Neural progenitor cell (in vitro differentiated cells): ENCODE results near the gene RNF125. TPM values are rescaled to one million over a fixed set of nuclear protein-coding genes. Genes with fewer than 3 reads are reported as not detected.

ENCODE experiments used
- DNase-seq: peaks from one replicate; pipeline ENCODE4 v3.0.0-alpha.2; 2016; ENCODE audit warnings: low spot score
- H2AFZ ChIP-seq: fragments of 200-600 bp; sonication (generic); replicated peaks from 2 replicates; pipeline ENCODE4 v1.6.1; 2016; ENCODE audit warnings: antibody characterized with exemption
- H3F3A ChIP-seq: fragments of 200-600 bp; sonication (generic); 2 replicates; pipeline ENCODE4 v1.6.1; 2016; ENCODE audit warnings: antibody characterized with exemption, low read depth
- H3K27ac ChIP-seq: fragments of 200-600 bp; sonication (generic); 2 replicates; pipeline ENCODE4 v1.5.1; 2016; ENCODE audit warnings: mild to moderate bottlenecking
- H3K27me3 ChIP-seq: fragments of 200-600 bp; sonication (generic); 2 replicates; pipeline ENCODE4 v1.6.1; 2016; ENCODE audit warnings: mild to moderate bottlenecking, moderate library complexity
- H3K36me3 ChIP-seq: fragments of 200-600 bp; sonication (generic); 2 replicates; pipeline ENCODE4 v1.5.1; 2016
- H3K4me1 ChIP-seq: fragments of 200-600 bp; sonication (generic); 2 replicates; pipeline ENCODE4 v1.6.1; 2016; ENCODE audit warnings: mixed run types
- H3K4me2 ChIP-seq: fragments of 200-600 bp; sonication (generic); 2 replicates; pipeline ENCODE4 v1.6.1; 2016
- H3K4me3 ChIP-seq: fragments of 200-600 bp; sonication (generic); 2 replicates; pipeline ENCODE4 v1.5.1; 2016
- H3K79me2 ChIP-seq: fragments of 200-600 bp; sonication (generic); 2 replicates; pipeline ENCODE4 v1.6.1; 2016; ENCODE audit warnings: low read depth
- H3K9ac ChIP-seq: fragments of 200-600 bp; sonication (generic); 2 replicates; pipeline ENCODE4 v1.6.1; 2016
- H3K9me3 ChIP-seq: fragments of 200-600 bp; sonication (generic); 2 replicates; pipeline ENCODE4 v1.5.1; 2016; ENCODE audit warnings: low read depth
- H4K20me1 ChIP-seq: fragments of 200-600 bp; sonication (generic); 2 replicates; pipeline ENCODE4 v1.6.1; 2016; ENCODE audit warnings: low read depth
- H3K27ac Mint-ChIP-seq: 3 replicates; pipeline ENCODE4 v1.8.0; 2021; ENCODE audit warnings: mixed read lengths
- H3K27me3 Mint-ChIP-seq: 2 replicates; pipeline ENCODE4 v1.8.0; 2022; ENCODE audit warnings: low read depth, mild to moderate bottlenecking, inconsistent platforms, moderate library complexity, mixed read lengths; ENCODE audit not compliant: insufficient read depth
- H3K36me3 Mint-ChIP-seq: 3 replicates; pipeline ENCODE4 v1.8.0; 2021; ENCODE audit warnings: mixed read lengths
- H3K4me1 Mint-ChIP-seq: 3 replicates; pipeline ENCODE4 v1.8.0; 2021; ENCODE audit warnings: mixed read lengths
- H3K4me3 Mint-ChIP-seq: 3 replicates; pipeline ENCODE4 v1.8.0; 2021; ENCODE audit warnings: mild to moderate bottlenecking, moderate library complexity, mixed read lengths
- H3K9me3 Mint-ChIP-seq: 3 replicates; pipeline ENCODE4 v1.8.0; 2020; ENCODE audit warnings: mixed read lengths
- EZH2 ChIP-seq: fragments of 200-600 bp; sonication (generic); IDR thresholded peaks from 2 replicates; pipeline ENCODE4 v1.6.1; 2017; ENCODE audit warnings: antibody characterized with exemption, mild to moderate bottlenecking, moderate library complexity
- EZH2phosphoT487 ChIP-seq: fragments of 200-600 bp; sonication (generic); IDR thresholded peaks from 2 replicates; pipeline ENCODE4 v1.6.1; 2017; ENCODE audit warnings: antibody characterized with exemption
- total RNA-seq: library from RNA; depleted of rRNA; stranded (reverse); fragments of >200 nt; gene quantifications from 2 replicates; pipeline ENCODE4 v1.2.3, GENCODE V29; 2015; ENCODE audit warnings: low replicate concordance
- TF ChIP-seq, protein P1 (sequence below): fragments of 200-600 bp; sonication (generic); IDR thresholded peaks from 2 replicates; pipeline ENCODE4 v1.5.1; 2017; ENCODE audit warnings: antibody characterized with exemption, mild to moderate bottlenecking

The RNF125 gene
- total RNA-seq, 1 donor from 2014 or later: 10.2 TPM

DNA sequence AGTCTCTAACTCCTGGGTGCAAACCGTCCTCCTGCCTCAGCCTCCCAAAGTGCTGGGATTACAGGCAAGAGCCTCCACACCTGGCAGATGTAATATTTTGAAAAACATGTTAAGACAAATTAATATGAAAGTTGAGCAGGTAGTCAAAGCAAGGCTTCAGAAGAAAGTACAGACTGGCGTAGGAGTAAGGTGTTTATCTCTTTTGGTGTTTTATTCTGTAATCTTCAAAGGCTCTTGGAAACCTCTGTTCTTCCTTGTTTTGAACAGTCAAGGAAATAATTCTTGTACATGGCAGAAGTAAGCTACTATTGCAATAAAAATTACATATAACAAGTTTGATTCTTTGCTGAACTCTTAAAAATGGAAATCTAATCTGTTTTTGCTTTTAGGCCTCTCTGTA lies 78.3 kb downstream of the RNF125 start:
- Mint-ChIP-seq H3K4me3 (no peak overlapping the region), H3K36me3 (peaks cover 39% of the 10 kb centered on the region), H3K4me1 (peaks cover 22% of the 10 kb centered on the region), H3K9me3 (peaks cover 3% of the 10 kb centered on the region), H3K27me3 (peaks cover 2% of the 10 kb centered on the region), H3K27ac (no peak overlapping the region)
- Histone ChIP-seq H3K4me1 (peaks cover 14% of the 10 kb centered on the region), H3K79me2 (peaks cover 94% of the 10 kb centered on the region), H3K36me3 (no peaks in the 10 kb centered on the region), H3K4me2 (no peak overlapping the region), H3K4me3 (no peak overlapping the region), H3K9me3 (no peaks in the 10 kb centered on the region), H4K20me1 (peaks cover 39% of the 10 kb centered on the region), H3K27me3 (no peaks in the 10 kb centered on the region), H3F3A (peaks cover 14% of the 10 kb centered on the region), H2AFZ (no peak overlapping the region), H3K9ac (no peak overlapping the region), H3K27ac (no peak overlapping the region)
- TF ChIP-seq EZH2phosphoT487 (no peak), EZH2 (no peak)
- TF ChIP-seq, protein P1, sequence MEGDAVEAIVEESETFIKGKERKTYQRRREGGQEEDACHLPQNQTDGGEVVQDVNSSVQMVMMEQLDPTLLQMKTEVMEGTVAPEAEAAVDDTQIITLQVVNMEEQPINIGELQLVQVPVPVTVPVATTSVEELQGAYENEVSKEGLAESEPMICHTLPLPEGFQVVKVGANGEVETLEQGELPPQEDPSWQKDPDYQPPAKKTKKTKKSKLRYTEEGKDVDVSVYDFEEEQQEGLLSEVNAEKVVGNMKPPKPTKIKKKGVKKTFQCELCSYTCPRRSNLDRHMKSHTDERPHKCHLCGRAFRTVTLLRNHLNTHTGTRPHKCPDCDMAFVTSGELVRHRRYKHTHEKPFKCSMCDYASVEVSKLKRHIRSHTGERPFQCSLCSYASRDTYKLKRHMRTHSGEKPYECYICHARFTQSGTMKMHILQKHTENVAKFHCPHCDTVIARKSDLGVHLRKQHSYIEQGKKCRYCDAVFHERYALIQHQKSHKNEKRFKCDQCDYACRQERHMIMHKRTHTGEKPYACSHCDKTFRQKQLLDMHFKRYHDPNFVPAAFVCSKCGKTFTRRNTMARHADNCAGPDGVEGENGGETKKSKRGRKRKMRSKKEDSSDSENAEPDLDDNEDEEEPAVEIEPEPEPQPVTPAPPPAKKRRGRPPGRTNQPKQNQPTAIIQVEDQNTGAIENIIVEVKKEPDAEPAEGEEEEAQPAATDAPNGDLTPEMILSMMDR: no peak
- no peak for DNase-seq

DNA sequence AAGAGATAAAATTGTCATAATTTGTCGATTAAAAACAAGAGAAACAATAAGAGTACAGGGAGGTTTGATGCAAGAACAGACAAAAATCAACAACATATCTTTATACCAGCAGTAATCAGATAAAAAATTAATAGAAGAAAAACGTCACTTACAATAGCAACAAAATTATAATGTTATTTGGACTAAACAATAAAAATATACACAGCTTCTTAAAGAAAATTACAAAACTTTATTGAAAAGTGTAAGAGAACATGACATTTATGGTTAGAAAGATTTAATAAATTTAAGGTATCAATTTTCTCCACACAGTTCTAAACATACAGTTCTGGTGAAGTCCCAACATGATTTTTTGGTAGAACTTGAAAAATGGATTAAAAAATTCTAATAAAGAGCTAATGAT lies 85.9 kb downstream of the RNF125 start:
- no peak for DNase-seq
- Histone ChIP-seq H3K4me1 (no peaks in the 10 kb centered on the region), H3K36me3 (peaks cover 4% of the 10 kb centered on the region), H3F3A (no peaks in the 10 kb centered on the region), H3K4me2 (no peak overlapping the region), H3K27ac (no peak overlapping the region), H3K79me2 (peaks cover 100% of the 10 kb centered on the region), H2AFZ (no peak overlapping the region), H3K4me3 (no peak overlapping the region), H4K20me1 (peaks cover 19% of the 10 kb centered on the region), H3K9ac (no peak overlapping the region), H3K27me3 (no peaks in the 10 kb centered on the region), H3K9me3 (no peaks in the 10 kb centered on the region)
- Mint-ChIP-seq H3K36me3 (peaks cover 27% of the 10 kb centered on the region), H3K27ac (no peak overlapping the region), H3K9me3 (peaks cover 3% of the 10 kb centered on the region), H3K4me1 (no peaks in the 10 kb centered on the region), H3K4me3 (no peak overlapping the region), H3K27me3 (peaks cover 3% of the 10 kb centered on the region)
- no peak for TF ChIP-seq EZH2
- TF ChIP-seq, protein P1: no peak
- no peak for TF ChIP-seq EZH2phosphoT487

DNA sequence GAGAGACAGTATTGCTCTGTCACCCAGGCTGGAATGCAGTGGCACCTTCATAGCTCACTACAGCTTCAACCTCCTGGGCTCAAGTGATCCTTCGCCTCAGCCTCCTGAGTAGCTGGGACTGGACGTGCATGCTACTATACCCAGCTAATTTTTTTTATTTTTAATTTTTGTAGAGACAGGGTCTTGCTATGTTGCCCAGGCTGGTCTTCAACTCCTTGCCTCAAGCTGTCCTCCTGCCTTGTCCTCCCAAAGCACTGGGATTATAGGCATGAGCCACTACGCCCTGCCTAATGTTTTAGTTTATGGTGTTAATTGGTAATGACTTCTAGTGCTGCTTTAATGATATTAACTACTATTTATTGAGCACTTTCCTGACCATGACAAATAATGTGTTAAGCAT lies 91.4 kb downstream of the RNF125 start:
- H3K27me3 Mint-ChIP-seq: peaks cover 3% of the 10 kb centered on the region
- no peaks in the 10 kb centered on the region for H3K9me3 ChIP-seq

More for the DNA sequence above, 91.4 kb downstream of the RNF125 start:
- H3K9ac ChIP-seq: no peak overlapping the region
- H3F3A ChIP-seq: no peaks in the 10 kb centered on the region
- peaks cover 98% of the 10 kb centered on the region for H3K79me2 ChIP-seq
- Mint-ChIP-seq H3K4me3 (no peak overlapping the region), H3K9me3 (no peaks in the 10 kb centered on the region), H3K4me1 (no peaks in the 10 kb centered on the region), H3K27ac (no peak overlapping the region), H3K36me3 (peaks cover 26% of the 10 kb centered on the region)
- no peak overlapping the region for H3K4me2 ChIP-seq
- H3K36me3 ChIP-seq: peaks cover 8% of the 10 kb centered on the region
- H3K4me3 ChIP-seq: no peak overlapping the region
- H3K27ac ChIP-seq: no peak overlapping the region
- no peaks in the 10 kb centered on the region for H3K4me1 ChIP-seq
- no peak overlapping the region for H2AFZ ChIP-seq
- H4K20me1 ChIP-seq: peaks cover 41% of the 10 kb centered on the region
- TF ChIP-seq EZH2phosphoT487 (no peak), EZH2 (no peak)
- TF ChIP-seq, protein P1: no peak
- no peak for DNase-seq
- H3K27me3 ChIP-seq: no peaks in the 10 kb centered on the region
